Fibroblast of mammary gland (primary cell): ENCODE measurements around the gene CAPN15.

Source experiments
- DNase-seq: peaks from one replicate; pipeline ENCODE4 v3.0.0-alpha.2; 2010; ENCODE audit warnings: low read depth
- H3K4me3 ChIP-seq: 2 replicates; pipeline ENCODE4 v1.5.1; 2011; ENCODE audit warnings: low read depth, mild to moderate bottlenecking, low read length, moderate library complexity; ENCODE audit not compliant: control insufficient read depth
- TF ChIP-seq, protein P1 (sequence below): conservative IDR thresholded peaks from 2 replicates; pipeline ENCODE4 v1.5.1; 2011; ENCODE audit warnings: low read depth, low read length, inconsistent platforms; ENCODE audit not compliant: control insufficient read depth, insufficient read depth

Gene CAPN15

DNA sequence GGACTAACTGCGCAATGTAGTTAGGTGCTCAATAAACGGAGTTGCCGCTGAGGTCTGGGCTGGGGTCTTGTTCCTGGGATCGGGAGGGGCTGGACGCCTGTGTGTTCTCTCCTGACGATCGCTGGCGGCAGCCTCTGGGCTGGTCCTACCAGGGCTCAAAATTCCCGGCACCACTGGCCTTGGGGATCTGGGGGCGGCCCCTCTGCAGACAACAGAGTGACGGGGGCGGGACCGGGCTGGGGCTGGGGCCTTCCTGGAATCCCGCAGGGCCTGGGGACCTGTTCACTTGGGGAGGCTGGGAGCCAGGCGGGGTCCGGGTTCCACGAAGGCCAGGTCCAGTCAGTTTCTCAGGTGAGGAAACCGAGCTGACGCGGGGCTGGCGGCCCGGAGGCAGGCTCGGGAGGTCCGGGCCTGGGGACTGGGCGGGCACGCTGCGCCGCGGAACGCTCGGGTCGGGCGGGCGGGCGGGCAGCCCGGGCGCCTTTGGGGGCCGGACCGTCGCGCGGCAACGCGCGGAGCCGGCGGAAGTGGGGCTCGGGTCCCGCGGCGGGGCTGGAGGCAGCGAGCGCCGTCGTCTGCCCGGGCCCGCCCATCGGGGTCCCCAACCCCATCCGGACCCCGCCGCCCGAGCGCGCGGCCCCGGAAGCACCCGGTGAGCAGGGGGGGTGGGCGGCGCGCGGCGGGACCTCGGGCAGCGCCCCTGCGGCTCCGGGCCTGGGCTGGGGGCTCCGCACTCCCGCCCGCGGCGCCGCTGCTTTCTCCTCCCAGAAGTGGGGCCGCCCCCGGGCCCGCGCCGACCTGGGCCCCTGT, 42.1 kb downstream of the CAPN15 start, which contains the start of gene PIGQ:
PIGQ (plus strand) TSS at position 524 of the 810 bp plus-strand sequence. CDS start 4,107 bp downstream, outside the sequence.
- TF ChIP-seq, protein P1, sequence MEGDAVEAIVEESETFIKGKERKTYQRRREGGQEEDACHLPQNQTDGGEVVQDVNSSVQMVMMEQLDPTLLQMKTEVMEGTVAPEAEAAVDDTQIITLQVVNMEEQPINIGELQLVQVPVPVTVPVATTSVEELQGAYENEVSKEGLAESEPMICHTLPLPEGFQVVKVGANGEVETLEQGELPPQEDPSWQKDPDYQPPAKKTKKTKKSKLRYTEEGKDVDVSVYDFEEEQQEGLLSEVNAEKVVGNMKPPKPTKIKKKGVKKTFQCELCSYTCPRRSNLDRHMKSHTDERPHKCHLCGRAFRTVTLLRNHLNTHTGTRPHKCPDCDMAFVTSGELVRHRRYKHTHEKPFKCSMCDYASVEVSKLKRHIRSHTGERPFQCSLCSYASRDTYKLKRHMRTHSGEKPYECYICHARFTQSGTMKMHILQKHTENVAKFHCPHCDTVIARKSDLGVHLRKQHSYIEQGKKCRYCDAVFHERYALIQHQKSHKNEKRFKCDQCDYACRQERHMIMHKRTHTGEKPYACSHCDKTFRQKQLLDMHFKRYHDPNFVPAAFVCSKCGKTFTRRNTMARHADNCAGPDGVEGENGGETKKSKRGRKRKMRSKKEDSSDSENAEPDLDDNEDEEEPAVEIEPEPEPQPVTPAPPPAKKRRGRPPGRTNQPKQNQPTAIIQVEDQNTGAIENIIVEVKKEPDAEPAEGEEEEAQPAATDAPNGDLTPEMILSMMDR = no peak
- DNase-seq = peak; percentile 44
- peak within 1 kb of the TSS; percentile 71 for H3K4me3 ChIP-seq

DNA sequence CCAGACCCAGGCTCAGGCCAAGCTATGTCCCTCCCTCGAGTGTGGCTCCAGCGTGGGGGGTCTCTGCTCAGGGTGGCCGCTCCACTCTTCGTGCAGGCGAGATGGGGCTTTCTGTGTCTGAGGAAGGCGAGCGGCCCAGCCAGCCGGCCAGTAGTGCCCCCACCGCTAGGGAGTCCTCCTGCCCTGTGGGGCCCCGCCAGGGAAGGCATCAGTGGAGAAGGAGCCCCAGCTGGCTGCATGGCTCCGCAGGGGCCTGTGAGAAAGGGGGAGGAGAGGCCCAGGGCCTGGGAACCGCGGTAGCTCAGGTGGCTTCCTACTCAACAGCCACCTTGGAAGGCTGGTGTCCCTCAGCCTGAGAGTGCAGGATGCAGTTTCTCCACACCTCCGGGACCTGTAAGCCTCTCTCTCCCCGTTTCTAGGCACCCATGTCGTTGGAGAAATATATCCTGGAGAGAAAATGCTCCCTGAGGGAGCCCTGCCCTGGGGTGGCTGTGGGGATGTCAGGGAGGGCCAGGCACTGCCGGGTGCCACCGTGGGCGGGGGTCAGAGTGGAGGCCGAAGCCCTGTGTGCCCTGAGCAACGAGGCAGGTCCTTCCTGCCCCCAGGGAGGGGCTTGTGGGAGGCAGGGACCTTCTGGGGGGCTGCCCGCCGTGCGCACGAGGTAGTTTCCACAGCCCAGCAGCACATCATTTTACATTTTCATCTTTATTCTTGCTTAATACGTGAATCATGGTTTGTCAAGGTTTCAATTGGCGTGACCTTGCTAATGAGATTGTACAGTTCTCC, 45.5 kb downstream of the CAPN15 start:
- no peak for DNase-seq
- TF ChIP-seq, protein P1 = no peak
- no peak overlapping the region for H3K4me3 ChIP-seq

DNA sequence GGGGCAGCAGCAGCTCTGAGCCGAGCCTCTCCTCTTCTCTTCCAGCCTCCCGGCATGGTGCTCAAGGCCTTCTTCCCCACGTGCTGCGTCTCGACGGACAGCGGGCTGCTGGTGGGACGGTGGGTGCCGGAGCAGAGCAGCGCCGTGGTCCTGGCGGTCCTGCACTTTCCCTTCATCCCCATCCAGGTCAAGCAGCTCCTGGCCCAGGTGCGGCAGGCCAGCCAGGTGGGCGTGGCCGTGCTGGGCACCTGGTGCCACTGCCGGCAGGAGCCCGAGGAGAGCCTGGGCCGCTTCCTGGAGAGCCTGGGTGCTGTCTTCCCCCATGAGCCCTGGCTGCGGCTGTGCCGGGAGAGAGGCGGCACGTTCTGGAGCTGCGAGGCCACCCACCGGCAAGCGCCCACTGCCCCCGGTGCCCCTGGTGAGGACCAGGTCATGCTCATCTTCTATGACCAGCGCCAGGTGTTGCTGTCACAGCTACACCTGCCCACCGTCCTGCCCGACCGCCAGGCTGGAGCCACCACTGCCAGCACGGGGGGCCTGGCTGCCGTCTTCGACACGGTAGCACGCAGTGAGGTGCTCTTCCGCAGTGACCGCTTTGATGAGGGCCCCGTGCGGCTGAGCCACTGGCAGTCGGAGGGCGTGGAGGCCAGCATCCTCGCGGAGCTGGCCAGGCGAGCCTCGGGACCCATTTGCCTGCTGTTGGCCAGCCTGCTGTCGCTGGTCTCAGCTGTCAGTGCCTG, 46.7 kb downstream of the CAPN15 start:
- DNase-seq = no peak
- TF ChIP-seq, protein P1 = no peak
- no peak overlapping the region for H3K4me3 ChIP-seq

DNA sequence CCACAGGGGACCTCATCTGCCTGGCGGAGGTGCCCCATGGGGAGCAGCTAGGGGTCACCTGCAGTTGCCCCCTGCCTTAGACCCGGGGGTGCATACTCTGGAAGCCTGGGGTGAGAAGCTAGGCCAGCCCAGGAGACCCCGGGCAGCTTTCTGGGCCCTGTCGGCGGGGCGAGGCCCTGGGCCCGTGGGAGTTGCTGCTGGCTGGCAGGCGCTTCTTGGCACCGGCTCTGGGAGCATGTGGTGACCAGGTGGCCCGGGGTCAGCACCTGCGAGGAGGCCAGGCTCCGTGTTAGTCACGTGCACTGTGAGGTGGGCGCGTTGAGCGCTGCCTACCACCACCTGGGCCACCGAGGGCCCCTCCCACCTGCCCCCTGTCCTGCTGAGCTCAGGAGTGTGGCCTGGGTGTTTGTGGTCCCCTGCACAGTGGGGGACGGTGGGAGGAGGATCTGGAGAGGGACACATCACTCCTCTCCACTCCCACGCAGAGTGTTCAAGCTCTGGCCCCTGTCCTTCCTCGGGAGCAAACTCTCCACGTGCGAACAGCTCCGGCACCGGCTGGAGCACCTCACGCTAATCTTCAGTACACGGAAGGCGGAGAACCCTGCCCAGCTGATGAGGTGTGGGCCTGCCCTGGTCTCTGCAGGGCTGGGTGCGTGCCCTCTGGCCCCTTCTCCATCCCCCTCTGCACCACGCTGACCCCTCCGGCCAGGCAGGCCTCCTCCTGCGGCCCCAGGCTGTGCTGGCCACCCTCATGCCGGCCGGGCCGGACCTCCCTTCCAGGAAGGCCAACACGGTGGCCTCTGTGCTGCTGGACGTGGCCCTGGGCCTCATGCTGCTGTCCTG, 48.1 kb downstream of the CAPN15 start:
- DNase-seq = no peak
- TF ChIP-seq, protein P1 = no peak
- no peak overlapping the region for H3K4me3 ChIP-seq

DNA sequence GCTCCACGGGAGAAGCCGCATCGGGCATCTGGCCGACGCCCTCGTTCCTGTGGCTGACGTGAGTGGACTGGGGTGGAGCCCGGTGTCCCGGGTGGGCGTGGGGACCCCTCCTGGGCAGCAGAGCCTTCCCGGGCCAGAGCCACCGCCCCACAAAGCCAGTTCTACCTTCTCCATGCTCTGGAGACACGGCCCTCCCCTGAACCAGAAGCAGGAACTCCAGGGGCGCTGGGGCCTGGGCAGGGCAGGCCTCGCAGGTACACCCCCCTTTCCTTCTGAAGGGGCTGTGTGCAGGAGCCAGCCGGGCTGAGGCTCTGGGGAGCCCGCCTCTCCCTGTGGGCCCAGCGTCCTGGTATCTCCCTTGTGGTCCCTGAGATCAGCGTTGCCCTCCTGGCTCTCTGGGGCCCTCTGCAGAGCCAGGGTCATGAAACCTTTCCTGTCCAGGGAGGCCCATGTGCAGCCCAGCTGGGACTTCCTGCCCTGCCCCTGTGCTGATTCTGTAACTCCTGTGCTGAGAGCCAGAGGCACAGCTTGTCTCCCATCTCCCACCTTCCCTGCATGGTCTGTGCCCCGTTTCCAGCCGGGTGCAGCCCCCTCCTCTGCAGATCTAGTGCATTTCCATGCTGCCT, 48.8 kb downstream of the CAPN15 start:
- DNase-seq = no peak
- TF ChIP-seq, protein P1 = no peak
- H3K4me3 ChIP-seq = no peak overlapping the region
